ENCODE results near the gene GALK1. TPM values are rescaled to one million over a fixed set of nuclear protein-coding genes. Genes with fewer than 3 reads are reported as not detected.

The GALK1 gene
- total and polyA plus RNA-seq, 4 donors: 23.0 to 70.5 (median 44.0) TPM

GRCh38 chr17:75755990-75756389 is 9.0 kb downstream of the GALK1 start:
- Histone ChIP-seq H3K4me3 (no peak overlapping the region), H3K36me3 (ENCODE audit: control insufficient read depth in 4 of 4, insufficient read depth in 4 of 4, low read length in 4 of 4) (peaks cover 0 to 22% (median 0%) of the 10 kb centered on the region in 4 donors), H3K9ac (ENCODE audit: insufficient read depth in 1 of 2, low read length in 2 of 2) (no peak overlapping the region), H3K9me3 (ENCODE audit: control insufficient read depth in 4 of 4, insufficient read depth in 3 of 4, low read length in 3 of 4) (peaks cover 0 to 2% (median 0%) of the 10 kb centered on the region in 4 donors), H3K4me1 (ENCODE audit: control insufficient read depth in 5 of 5, insufficient read depth in 5 of 5, low read length in 5 of 5) (peaks cover 0 to 14% (median 2%) of the 10 kb centered on the region in 5 donors), H3K27me3 (ENCODE audit: control insufficient read depth in 3 of 3, insufficient read depth in 3 of 3, low read length in 2 of 3) (no peaks in the 10 kb centered on the region), H3K27ac (ENCODE audit: low read depth in 1 of 2, low read length in 1 of 2) (no peak overlapping the region)
- ATAC-seq (ENCODE audit: insufficient read depth, low FRiP score) (no peak), DNase-seq (no peak)
- no peak for TF ChIP-seq CTCF (IDR thresholded peaks at IDR 0.05; ENCODE audit: control extremely low read depth, extremely low read depth)
- 90 to 96% methylated on average over 2 of the region's 2 CpGs for WGBS, 2 donors

GRCh38 chr17:75755205-75755901 is 9.6 kb downstream of the GALK1 start:
- Histone ChIP-seq H3K27me3 (ENCODE audit: control insufficient read depth in 3 of 3, insufficient read depth in 3 of 3, low read length in 2 of 3) (no peaks in the 10 kb centered on the region), H3K27ac (ENCODE audit: low read depth in 1 of 2, low read length in 1 of 2) (no peak overlapping the region), H3K36me3 (ENCODE audit: control insufficient read depth in 4 of 4, insufficient read depth in 4 of 4, low read length in 4 of 4) (peaks cover 0 to 22% (median 0%) of the 10 kb centered on the region in 4 donors), H3K4me1 (ENCODE audit: control insufficient read depth in 5 of 5, insufficient read depth in 5 of 5, low read length in 5 of 5) (peaks cover 0 to 14% (median 2%) of the 10 kb centered on the region in 5 donors), H3K9me3 (ENCODE audit: control insufficient read depth in 4 of 4, insufficient read depth in 3 of 4, low read length in 3 of 4) (peaks cover 0 to 2% (median 0%) of the 10 kb centered on the region in 4 donors), H3K4me3 (no peak overlapping the region), H3K9ac (ENCODE audit: insufficient read depth in 1 of 2, low read length in 2 of 2) (no peak overlapping the region)
- 81 to 86% methylated on average over 20 of the region's 20 CpGs for WGBS, 2 donors
- DNase-seq (no peak), ATAC-seq (ENCODE audit: insufficient read depth, low FRiP score) (no peak)
- TF ChIP-seq CTCF (IDR thresholded peaks at IDR 0.05; ENCODE audit: control extremely low read depth, extremely low read depth): no peak

GRCh38 chr17:75754378-75755204 is 10.4 kb downstream of the GALK1 start:
- TF ChIP-seq CTCF (IDR thresholded peaks at IDR 0.05; ENCODE audit: control extremely low read depth, extremely low read depth): no peak
- H3K27ac ChIP-seq (ENCODE audit: low read depth in 1 of 2, low read length in 1 of 2): no peak overlapping the region
- peaks cover 0 to 17% (median 2%) of the 10 kb centered on the region in 5 donors for H3K4me1 ChIP-seq (ENCODE audit: control insufficient read depth in 5 of 5, insufficient read depth in 5 of 5, low read length in 5 of 5)
- H3K9ac ChIP-seq (ENCODE audit: insufficient read depth in 1 of 2, low read length in 2 of 2): no peak overlapping the region
- ATAC-seq (ENCODE audit: insufficient read depth, low FRiP score) (no peak), DNase-seq (no peak)
- H3K9me3 ChIP-seq (ENCODE audit: control insufficient read depth in 4 of 4, insufficient read depth in 3 of 4, low read length in 3 of 4): peaks cover 0 to under 1% (median 0%) of the 10 kb centered on the region in 4 donors
- WGBS, 2 donors: 82 to 88% methylated on average over 27 of the region's 27 CpGs
- H3K36me3 ChIP-seq (ENCODE audit: control insufficient read depth in 4 of 4, insufficient read depth in 4 of 4, low read length in 4 of 4): peaks cover 0 to 22% (median 0%) of the 10 kb centered on the region in 4 donors
- no peak overlapping the region for H3K4me3 ChIP-seq
- H3K27me3 ChIP-seq (ENCODE audit: control insufficient read depth in 3 of 3, insufficient read depth in 3 of 3, low read length in 2 of 3): no peaks in the 10 kb centered on the region

All from lung (tissue), 12 donors.